HepG2 (cell line): Measurements from ENCODE around the gene SMIM1. TPM values are rescaled to one million over a fixed set of nuclear protein-coding genes. Genes with fewer than 3 reads are reported as not detected.

Experiments
- CENPT ChIP-seq: sonication (generic); formaldehyde crosslinking; IDR thresholded peaks from 2 replicates; pipeline ENCODE4 v1.8.0; 2022; ENCODE audit warnings: low read depth, mild to moderate bottlenecking, moderate library complexity, missing genetic modification reagents
- DPF2 ChIP-seq: sonication (generic); formaldehyde crosslinking; IDR thresholded peaks from 2 replicates; pipeline ENCODE4 v1.4.0; 2020; ENCODE audit warnings: mild to moderate bottlenecking, low read depth, missing genetic modification reagents, borderline replicate concordance
- HNRNPL ChIP-seq: fragments of 200-400 bp; formaldehyde crosslinking; IDR thresholded peaks from 2 replicates; pipeline ENCODE4 v1.6.1; 2017; ENCODE audit warnings: mild to moderate bottlenecking, low read depth, low read length
- IKZF1 ChIP-seq: fragments of 450-650 bp; IDR thresholded peaks from 2 replicates; pipeline ENCODE4 v1.7.1; 2016
- JUN ChIP-seq: sonication (generic); formaldehyde crosslinking; IDR thresholded peaks from 2 replicates; pipeline ENCODE4 v1.4.0; 2020; ENCODE audit warnings: mild to moderate bottlenecking, missing genetic modification reagents
- MYNN ChIP-seq: sonication (generic); formaldehyde crosslinking; IDR thresholded peaks from 2 replicates; pipeline ENCODE4 v1.4.0; 2020; ENCODE audit warnings: mild to moderate bottlenecking, low read depth, missing genetic modification reagents
- ONECUT2 ChIP-seq: sonication (generic); formaldehyde crosslinking; IDR thresholded peaks from 2 replicates; pipeline ENCODE4 v1.4.0; 2020; ENCODE audit warnings: missing genetic modification reagents
- RBM22 ChIP-seq: fragments of 200-400 bp; formaldehyde crosslinking; optimal IDR thresholded peaks from 2 replicates; pipeline ENCODE3; 2017; ENCODE audit warnings: mild to moderate bottlenecking, low read length, moderate library complexity
- TAF15 ChIP-seq: fragments of 200-400 bp; formaldehyde crosslinking; IDR thresholded peaks from one replicate; pipeline ENCODE4 v1.6.1; 2018; ENCODE audit warnings: mild to moderate bottlenecking, low read depth, low read length; ENCODE audit not compliant: poor library complexity, severe bottlenecking
- TBX2 ChIP-seq: sonication (generic); formaldehyde crosslinking; IDR thresholded peaks from 2 replicates; pipeline ENCODE4 v1.5.0; 2020; ENCODE audit warnings: missing genetic modification reagents, mild to moderate bottlenecking, borderline replicate concordance
- TOPORS ChIP-seq: sonication (generic); formaldehyde crosslinking; IDR thresholded peaks from 2 replicates; pipeline ENCODE4 v1.8.0; 2023; ENCODE audit warnings: mild to moderate bottlenecking, missing genetic modification reagents
- TRIM22 ChIP-seq: fragments of 450-650 bp; IDR thresholded peaks from 2 replicates; pipeline ENCODE4 v1.6.1; 2017
- ZBTB46 ChIP-seq: sonication (generic); formaldehyde crosslinking; IDR thresholded peaks from 2 replicates; pipeline ENCODE4 v1.4.0; 2020; ENCODE audit warnings: mild to moderate bottlenecking, missing genetic modification reagents, borderline replicate concordance
- ZKSCAN5 ChIP-seq: sonication (generic); formaldehyde crosslinking; IDR thresholded peaks from 2 replicates; pipeline ENCODE4 v1.5.1; 2020; ENCODE audit warnings: mild to moderate bottlenecking, missing genetic modification reagents
- ZNF33A ChIP-seq: sonication (generic); formaldehyde crosslinking; IDR thresholded peaks from 2 replicates; pipeline ENCODE4 v1.5.1; 2020; ENCODE audit warnings: missing genetic modification reagents, mild to moderate bottlenecking, moderate library complexity, borderline replicate concordance
- ZNF468 ChIP-seq: sonication (generic); formaldehyde crosslinking; IDR thresholded peaks from 2 replicates; pipeline ENCODE4 v1.8.0; 2022; ENCODE audit warnings: mild to moderate bottlenecking, moderate library complexity, missing genetic modification reagents
- ZNF572 ChIP-seq: sonication (generic); formaldehyde crosslinking; IDR thresholded peaks from 2 replicates; pipeline ENCODE4 v1.5.1; 2020; ENCODE audit warnings: mild to moderate bottlenecking, missing genetic modification reagents
- ZNF83 ChIP-seq: sonication (generic); formaldehyde crosslinking; IDR thresholded peaks from 2 replicates; pipeline ENCODE4 v1.4.0; 2020; ENCODE audit warnings: missing genetic modification reagents, mild to moderate bottlenecking, borderline replicate concordance
- polyA plus RNA-seq, 8 experiments: library from polyadenylated mRNA; depleted of rRNA in 3 of 8; stranded (reverse) in 7 of 8; unstranded in 1 of 8; fragments of >200 nt; fragmentation: Illumina TruSeq in 4 of 8; extraction: Trizol in 4 of 8; gene quantifications; 2 replicates each; pipeline versions ENCODE4 v1.2.1 to v1.2.3, GENCODE V29; 2011 to 2016; ENCODE audit warnings: low read depth in 4 of 8, missing spikeins in 1 of 8, mixed read lengths in 1 of 8; ENCODE audit not compliant: insufficient read depth in 1 of 8
- total RNA-seq, 5 experiments: library from RNA; depleted of rRNA; stranded (reverse); fragments of >200 nt; fragmentation: Illumina TruSeq; extraction: Trizol; gene quantifications; 2 replicates each; pipeline ENCODE4 v1.2.3, GENCODE V29; 2016; ENCODE audit warnings: low read depth in 1 of 5
- TF ChIP-seq, protein P1 (sequence below): sonication (generic); formaldehyde crosslinking; IDR thresholded peaks from 2 replicates; pipeline ENCODE4 v1.8.1; 2023; ENCODE audit warnings: mild to moderate bottlenecking, inconsistent platforms, moderate library complexity, missing genetic modification reagents, borderline replicate concordance
- TF ChIP-seq, protein P2 (sequence below): sonication (generic); formaldehyde crosslinking; IDR thresholded peaks from 2 replicates; pipeline ENCODE4 v1.4.0; 2020; ENCODE audit warnings: missing genetic modification reagents, borderline replicate concordance

The SMIM1 gene
- total and polyA plus RNA-seq, 2 of the 13 experiments (the other 11 are each of a cell fraction or from before 2014, with no cell fraction given), result 12.4 to 56.3 TPM

GRCh38 chr1:3771108-3772026 lies 1.2 kb upstream of the SMIM1 start (continued):
- TF ChIP-seq TBX2 (CRISPR knock-in tag), result peak; percentile 81
- no peak for TF ChIP-seq ZKSCAN5 (CRISPR knock-in tag)
- TF ChIP-seq RBM22, result peak; percentile 28
- TF ChIP-seq, protein P1, sequence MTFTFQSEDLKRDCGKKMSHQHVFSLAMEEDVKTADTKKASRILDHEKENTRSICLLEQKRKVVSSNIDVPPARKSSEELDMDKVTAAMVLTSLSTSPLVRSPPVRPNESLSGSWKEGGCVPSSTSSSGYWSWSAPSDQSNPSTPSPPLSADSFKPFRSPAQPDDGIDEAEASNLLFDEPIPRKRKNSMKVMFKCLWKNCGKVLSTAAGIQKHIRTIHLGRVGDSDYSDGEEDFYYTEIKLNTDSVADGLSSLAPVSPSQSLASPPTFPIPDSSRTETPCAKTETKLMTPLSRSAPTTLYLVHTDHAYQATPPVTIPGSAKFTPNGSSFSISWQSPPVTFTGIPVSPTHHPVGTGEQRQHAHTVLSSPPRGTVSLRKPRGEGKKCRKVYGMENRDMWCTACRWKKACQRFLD (CRISPR knock-in tag), result peak; percentile 73
- TF ChIP-seq TRIM22, result no peak
- TF ChIP-seq, protein P2, sequence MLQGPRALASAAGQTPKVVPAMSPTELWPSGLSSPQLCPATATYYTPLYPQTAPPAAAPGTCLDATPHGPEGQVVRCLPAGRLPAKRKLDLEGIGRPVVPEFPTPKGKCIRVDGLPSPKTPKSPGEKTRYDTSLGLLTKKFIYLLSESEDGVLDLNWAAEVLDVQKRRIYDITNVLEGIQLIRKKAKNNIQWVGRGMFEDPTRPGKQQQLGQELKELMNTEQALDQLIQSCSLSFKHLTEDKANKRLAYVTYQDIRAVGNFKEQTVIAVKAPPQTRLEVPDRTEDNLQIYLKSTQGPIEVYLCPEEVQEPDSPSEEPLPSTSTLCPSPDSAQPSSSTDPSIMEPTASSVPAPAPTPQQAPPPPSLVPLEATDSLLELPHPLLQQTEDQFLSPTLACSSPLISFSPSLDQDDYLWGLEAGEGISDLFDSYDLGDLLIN (CRISPR knock-in tag), result peak; percentile 33; the same call in 1 of the 2 replicates
- TF ChIP-seq ZNF33A, result no peak
- 0 out of 2 replicates have a peak, but pooled peaks have one; percentile 47 for TF ChIP-seq HNRNPL
- TF ChIP-seq ZNF468 (CRISPR knock-in tag), result no peak
- 0 out of 2 replicates have a peak, but pooled peaks have one; percentile 27 for TF ChIP-seq JUN (CRISPR knock-in tag)
- no peak for TF ChIP-seq MYNN (CRISPR knock-in tag)
- no peak for TF ChIP-seq IKZF1
- TF ChIP-seq TOPORS (CRISPR knock-in tag), result 0 out of 2 replicates have a peak, but pooled peaks have one; percentile 15
- TF ChIP-seq TAF15, result no peak
- TF ChIP-seq DPF2, result no peak
- TF ChIP-seq ZNF83, result 0 out of 2 replicates have a peak, but pooled peaks have one; percentile 14
- TF ChIP-seq ZBTB46, result 0 out of 2 replicates have a peak, but pooled peaks have one; percentile 13
- TF ChIP-seq ONECUT2, result no peak
- TF ChIP-seq ZNF572, result 0 out of 2 replicates have a peak, but pooled peaks have one; percentile 60
- TF ChIP-seq CENPT (CRISPR knock-in tag), result no peak
